Neural progenitor cell (in vitro differentiated cells): ENCODE results near the gene UBAC1. TPM values are rescaled to one million over a fixed set of nuclear protein-coding genes. Genes with fewer than 3 reads are reported as not detected.

Experiments used
- DNase-seq: peaks from one replicate; pipeline ENCODE4 v3.0.0-alpha.2; 2016; ENCODE audit warnings: low spot score
- H2AFZ ChIP-seq: fragments of 200-600 bp; sonication (generic); replicated peaks from 2 replicates; pipeline ENCODE4 v1.6.1; 2016; ENCODE audit warnings: antibody characterized with exemption
- H3F3A ChIP-seq: fragments of 200-600 bp; sonication (generic); 2 replicates; pipeline ENCODE4 v1.6.1; 2016; ENCODE audit warnings: antibody characterized with exemption, low read depth
- H3K27ac ChIP-seq: fragments of 200-600 bp; sonication (generic); 2 replicates; pipeline ENCODE4 v1.5.1; 2016; ENCODE audit warnings: mild to moderate bottlenecking
- H3K27me3 ChIP-seq: fragments of 200-600 bp; sonication (generic); 2 replicates; pipeline ENCODE4 v1.6.1; 2016; ENCODE audit warnings: mild to moderate bottlenecking, moderate library complexity
- H3K36me3 ChIP-seq: fragments of 200-600 bp; sonication (generic); 2 replicates; pipeline ENCODE4 v1.5.1; 2016
- H3K4me1 ChIP-seq: fragments of 200-600 bp; sonication (generic); 2 replicates; pipeline ENCODE4 v1.6.1; 2016; ENCODE audit warnings: mixed run types
- H3K4me2 ChIP-seq: fragments of 200-600 bp; sonication (generic); 2 replicates; pipeline ENCODE4 v1.6.1; 2016
- H3K4me3 ChIP-seq: fragments of 200-600 bp; sonication (generic); 2 replicates; pipeline ENCODE4 v1.5.1; 2016
- H3K79me2 ChIP-seq: fragments of 200-600 bp; sonication (generic); 2 replicates; pipeline ENCODE4 v1.6.1; 2016; ENCODE audit warnings: low read depth
- H3K9ac ChIP-seq: fragments of 200-600 bp; sonication (generic); 2 replicates; pipeline ENCODE4 v1.6.1; 2016
- H3K9me3 ChIP-seq: fragments of 200-600 bp; sonication (generic); 2 replicates; pipeline ENCODE4 v1.5.1; 2016; ENCODE audit warnings: low read depth
- H4K20me1 ChIP-seq: fragments of 200-600 bp; sonication (generic); 2 replicates; pipeline ENCODE4 v1.6.1; 2016; ENCODE audit warnings: low read depth
- H3K27ac Mint-ChIP-seq: 3 replicates; pipeline ENCODE4 v1.8.0; 2021; ENCODE audit warnings: mixed read lengths
- H3K27me3 Mint-ChIP-seq: 2 replicates; pipeline ENCODE4 v1.8.0; 2022; ENCODE audit warnings: low read depth, mild to moderate bottlenecking, inconsistent platforms, moderate library complexity, mixed read lengths; ENCODE audit not compliant: insufficient read depth
- H3K36me3 Mint-ChIP-seq: 3 replicates; pipeline ENCODE4 v1.8.0; 2021; ENCODE audit warnings: mixed read lengths
- H3K4me1 Mint-ChIP-seq: 3 replicates; pipeline ENCODE4 v1.8.0; 2021; ENCODE audit warnings: mixed read lengths
- H3K4me3 Mint-ChIP-seq: 3 replicates; pipeline ENCODE4 v1.8.0; 2021; ENCODE audit warnings: mild to moderate bottlenecking, moderate library complexity, mixed read lengths
- H3K9me3 Mint-ChIP-seq: 3 replicates; pipeline ENCODE4 v1.8.0; 2020; ENCODE audit warnings: mixed read lengths
- CTCF ChIP-seq: fragments of 200-600 bp; sonication (generic); IDR thresholded peaks from 2 replicates; pipeline ENCODE4 v1.5.1; 2017; ENCODE audit warnings: antibody characterized with exemption, mild to moderate bottlenecking
- EZH2 ChIP-seq: fragments of 200-600 bp; sonication (generic); IDR thresholded peaks from 2 replicates; pipeline ENCODE4 v1.6.1; 2017; ENCODE audit warnings: antibody characterized with exemption, mild to moderate bottlenecking, moderate library complexity
- EZH2phosphoT487 ChIP-seq: fragments of 200-600 bp; sonication (generic); IDR thresholded peaks from 2 replicates; pipeline ENCODE4 v1.6.1; 2017; ENCODE audit warnings: antibody characterized with exemption
- total RNA-seq: library from RNA; depleted of rRNA; stranded (reverse); fragments of >200 nt; gene quantifications from 2 replicates; pipeline ENCODE4 v1.2.3, GENCODE V29; 2015; ENCODE audit warnings: low replicate concordance

UBAC1 gene
- total RNA-seq, 1 donor from 2014 or later: 66.0 TPM

GRCh38 chr9:135982499-135983207 is 21.5 kb upstream of the UBAC1 start:
- no peaks in the 10 kb centered on the region for H3K36me3 ChIP-seq
- H3K27ac Mint-ChIP-seq: no peak overlapping the region
- H3K27ac ChIP-seq: no peak overlapping the region
- no peak overlapping the region for H3K4me3 Mint-ChIP-seq
- peaks cover 2% of the 10 kb centered on the region for H3K27me3 Mint-ChIP-seq
- no peak for TF ChIP-seq EZH2phosphoT487
- no peak for TF ChIP-seq CTCF
- no peak for TF ChIP-seq EZH2
- no peak overlapping the region for H3K4me3 ChIP-seq
- no peak for DNase-seq
- H3K4me2 ChIP-seq: no peak overlapping the region
- H3K79me2 ChIP-seq: no peaks in the 10 kb centered on the region
- no peaks in the 10 kb centered on the region for H3K9me3 Mint-ChIP-seq
- peaks cover 8% of the 10 kb centered on the region for H3K4me1 ChIP-seq
- no peaks in the 10 kb centered on the region for H3K36me3 Mint-ChIP-seq
- no peak overlapping the region for H3K9ac ChIP-seq
- no peaks in the 10 kb centered on the region for H3K9me3 ChIP-seq
- H2AFZ ChIP-seq: no peak overlapping the region
- H3K27me3 ChIP-seq: no peaks in the 10 kb centered on the region
- H3F3A ChIP-seq: peaks cover 6% of the 10 kb centered on the region
- peaks cover 11% of the 10 kb centered on the region for H3K4me1 Mint-ChIP-seq
- no peaks in the 10 kb centered on the region for H4K20me1 ChIP-seq

- H3K4me1 Mint-ChIP-seq: peaks cover 13% of the 10 kb centered on the region
- no peak overlapping the region for H3K27ac Mint-ChIP-seq
- H3K4me3 Mint-ChIP-seq: no peak overlapping the region
- no peaks in the 10 kb centered on the region for H3K9me3 ChIP-seq
- peaks cover 2% of the 10 kb centered on the region for H3K27me3 Mint-ChIP-seq
- TF ChIP-seq CTCF (no peak), EZH2 (no peak), EZH2phosphoT487 (no peak)
- no peaks in the 10 kb centered on the region for H3K27me3 ChIP-seq
- H3K4me1 ChIP-seq: peaks cover 15% of the 10 kb centered on the region
- H3K4me2 ChIP-seq: no peak overlapping the region
- peaks cover 6% of the 10 kb centered on the region for H3F3A ChIP-seq
- H3K9ac ChIP-seq: no peak overlapping the region
- H3K36me3 Mint-ChIP-seq: no peaks in the 10 kb centered on the region
- H2AFZ ChIP-seq: no peak overlapping the region
- no peaks in the 10 kb centered on the region for H3K9me3 Mint-ChIP-seq
- no peak overlapping the region for H3K27ac ChIP-seq
- no peak overlapping the region for H3K4me3 ChIP-seq
- DNase-seq: no peak
- no peaks in the 10 kb centered on the region for H3K79me2 ChIP-seq
- H3K36me3 ChIP-seq: no peaks in the 10 kb centered on the region
- no peaks in the 10 kb centered on the region for H4K20me1 ChIP-seq
These were observed 19.9 kb upstream of the UBAC1 start for GRCh38 chr9:135980926-135981630.

GRCh38 chr9:135979547-135980166 is 18.5 kb upstream of the UBAC1 start:
- peaks cover 6% of the 10 kb centered on the region for H3F3A ChIP-seq
- H3K9me3 ChIP-seq: no peaks in the 10 kb centered on the region
- no peak overlapping the region for H3K27ac ChIP-seq
- no peak for DNase-seq
- no peaks in the 10 kb centered on the region for H3K36me3 ChIP-seq
- Mint-ChIP-seq H3K27ac (no peak overlapping the region), H3K4me3 (no peak overlapping the region), H3K4me1 (peaks cover 12% of the 10 kb centered on the region), H3K27me3 (peaks cover 3% of the 10 kb centered on the region), H3K36me3 (no peaks in the 10 kb centered on the region), H3K9me3 (no peaks in the 10 kb centered on the region)
- H3K79me2 ChIP-seq: no peaks in the 10 kb centered on the region
- no peak overlapping the region for H3K4me2 ChIP-seq
- no peak for TF ChIP-seq EZH2
- TF ChIP-seq EZH2phosphoT487: no peak
- TF ChIP-seq CTCF: no peak
- no peaks in the 10 kb centered on the region for H3K27me3 ChIP-seq
- H3K4me1 ChIP-seq: peaks cover 11% of the 10 kb centered on the region
- no peaks in the 10 kb centered on the region for H4K20me1 ChIP-seq
- no peak overlapping the region for H3K9ac ChIP-seq
- no peak overlapping the region for H2AFZ ChIP-seq
- H3K4me3 ChIP-seq: no peak overlapping the region
